ENCODE measurements around the gene HIPK4.

DNA sequence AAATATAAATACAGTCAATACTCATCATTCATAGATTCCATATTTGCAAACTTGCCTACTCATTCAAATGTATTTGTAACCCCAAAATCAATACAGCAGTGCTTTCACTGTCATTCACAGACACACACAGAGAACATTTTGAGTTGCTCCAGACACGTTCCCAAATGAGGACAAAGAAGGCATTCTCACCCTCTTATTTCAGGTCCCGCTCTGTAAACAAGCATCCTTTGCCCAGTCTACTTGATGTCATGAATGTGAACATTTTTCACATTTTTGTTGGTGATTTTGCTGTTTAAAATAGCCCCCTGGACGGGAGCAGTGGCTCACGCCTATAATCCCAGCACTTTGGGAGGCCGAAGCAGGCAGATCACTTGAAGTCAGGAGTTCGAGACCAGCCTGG lies 57.3 kb downstream of the HIPK4 start:
- TF ChIP-seq EZH2phosphoT487 (IDR thresholded peaks at IDR 0.05) (no peak), EZH2 (IDR thresholded peaks at IDR 0.05) (no peak)
- TF ChIP-seq, protein P1, sequence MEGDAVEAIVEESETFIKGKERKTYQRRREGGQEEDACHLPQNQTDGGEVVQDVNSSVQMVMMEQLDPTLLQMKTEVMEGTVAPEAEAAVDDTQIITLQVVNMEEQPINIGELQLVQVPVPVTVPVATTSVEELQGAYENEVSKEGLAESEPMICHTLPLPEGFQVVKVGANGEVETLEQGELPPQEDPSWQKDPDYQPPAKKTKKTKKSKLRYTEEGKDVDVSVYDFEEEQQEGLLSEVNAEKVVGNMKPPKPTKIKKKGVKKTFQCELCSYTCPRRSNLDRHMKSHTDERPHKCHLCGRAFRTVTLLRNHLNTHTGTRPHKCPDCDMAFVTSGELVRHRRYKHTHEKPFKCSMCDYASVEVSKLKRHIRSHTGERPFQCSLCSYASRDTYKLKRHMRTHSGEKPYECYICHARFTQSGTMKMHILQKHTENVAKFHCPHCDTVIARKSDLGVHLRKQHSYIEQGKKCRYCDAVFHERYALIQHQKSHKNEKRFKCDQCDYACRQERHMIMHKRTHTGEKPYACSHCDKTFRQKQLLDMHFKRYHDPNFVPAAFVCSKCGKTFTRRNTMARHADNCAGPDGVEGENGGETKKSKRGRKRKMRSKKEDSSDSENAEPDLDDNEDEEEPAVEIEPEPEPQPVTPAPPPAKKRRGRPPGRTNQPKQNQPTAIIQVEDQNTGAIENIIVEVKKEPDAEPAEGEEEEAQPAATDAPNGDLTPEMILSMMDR (IDR thresholded peaks at IDR 0.05): no peak

All from neural progenitor cell (in vitro differentiated cells).